HUES48 (cell line): ENCODE data around the gene HNRNPUL1.

Source experiments
- H3K27ac ChIP-seq: one replicate; pipeline ENCODE4 v1.7.0; 2013; ENCODE audit warnings: low read depth, low read length, inconsistent platforms
- H3K27me3 ChIP-seq: 2 replicates; pipeline ENCODE4 v1.6.1; 2013; ENCODE audit warnings: mild to moderate bottlenecking, low read length; ENCODE audit not compliant: control insufficient read depth, insufficient read depth
- H3K36me3 ChIP-seq: 2 replicates; pipeline ENCODE4 v1.6.1; 2013; ENCODE audit warnings: low read length; ENCODE audit not compliant: control insufficient read depth, insufficient read depth
- H3K4me1 ChIP-seq: 2 replicates; pipeline ENCODE4 v1.6.1; 2013; ENCODE audit warnings: mild to moderate bottlenecking, low read length; ENCODE audit not compliant: control insufficient read depth, insufficient read depth
- H3K4me3 ChIP-seq: 2 replicates; pipeline ENCODE4 v1.5.1; 2013; ENCODE audit warnings: mild to moderate bottlenecking, low read depth, low read length
- H3K9ac ChIP-seq: 2 replicates; pipeline ENCODE4 v1.6.1; 2013; ENCODE audit warnings: mild to moderate bottlenecking, low read depth, low read length, moderate library complexity
- H3K9me3 ChIP-seq: 2 replicates; pipeline ENCODE4 v1.6.1; 2013; ENCODE audit warnings: low read length; ENCODE audit not compliant: control insufficient read depth, insufficient read depth

The HNRNPUL1 gene

DNA sequence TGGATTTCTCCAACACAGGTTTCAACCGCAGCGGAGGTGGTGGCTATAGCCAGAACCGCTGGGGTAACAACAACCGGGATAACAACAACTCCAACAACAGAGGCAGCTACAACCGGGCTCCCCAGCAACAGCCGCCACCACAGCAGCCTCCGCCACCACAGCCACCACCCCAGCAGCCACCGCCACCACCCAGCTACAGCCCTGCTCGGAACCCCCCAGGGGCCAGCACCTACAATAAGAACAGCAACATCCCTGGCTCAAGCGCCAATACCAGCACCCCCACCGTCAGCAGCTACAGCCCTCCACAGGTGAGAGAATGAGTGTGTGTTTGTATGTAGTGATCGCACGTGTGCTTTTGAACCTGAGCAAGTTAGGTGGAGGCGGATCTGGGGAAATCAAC is 39.8 kb downstream of the HNRNPUL1 start:
- Histone ChIP-seq H3K4me1 (peaks cover 7% of the 10 kb centered on the region), H3K9ac (no peak overlapping the region), H3K27ac (no peak overlapping the region), H3K27me3 (no peaks in the 10 kb centered on the region), H3K36me3 (peaks cover 91% of the 10 kb centered on the region), H3K4me3 (no peak overlapping the region), H3K9me3 (no peaks in the 10 kb centered on the region)

GRCh38 chr19:41304706-41305483 is 40.7 kb downstream of the HNRNPUL1 start:
- Histone ChIP-seq H3K4me3 (no peak overlapping the region), H3K9ac (no peak overlapping the region), H3K27ac (no peak overlapping the region), H3K9me3 (no peaks in the 10 kb centered on the region), H3K27me3 (no peaks in the 10 kb centered on the region), H3K36me3 (peaks cover 82% of the 10 kb centered on the region), H3K4me1 (peaks cover 7% of the 10 kb centered on the region)

- no peak overlapping the region for H3K9ac ChIP-seq
- H3K36me3 ChIP-seq = peaks cover 69% of the 10 kb centered on the region
- H3K4me1 ChIP-seq = peaks cover 7% of the 10 kb centered on the region
- H3K9me3 ChIP-seq = no peaks in the 10 kb centered on the region
- H3K4me3 ChIP-seq = no peak overlapping the region
- H3K27ac ChIP-seq = no peak overlapping the region
- H3K27me3 ChIP-seq = no peaks in the 10 kb centered on the region
Measured at GRCh38 chr19:41305927-41306793, 42.0 kb downstream of the HNRNPUL1 start.

DNA sequence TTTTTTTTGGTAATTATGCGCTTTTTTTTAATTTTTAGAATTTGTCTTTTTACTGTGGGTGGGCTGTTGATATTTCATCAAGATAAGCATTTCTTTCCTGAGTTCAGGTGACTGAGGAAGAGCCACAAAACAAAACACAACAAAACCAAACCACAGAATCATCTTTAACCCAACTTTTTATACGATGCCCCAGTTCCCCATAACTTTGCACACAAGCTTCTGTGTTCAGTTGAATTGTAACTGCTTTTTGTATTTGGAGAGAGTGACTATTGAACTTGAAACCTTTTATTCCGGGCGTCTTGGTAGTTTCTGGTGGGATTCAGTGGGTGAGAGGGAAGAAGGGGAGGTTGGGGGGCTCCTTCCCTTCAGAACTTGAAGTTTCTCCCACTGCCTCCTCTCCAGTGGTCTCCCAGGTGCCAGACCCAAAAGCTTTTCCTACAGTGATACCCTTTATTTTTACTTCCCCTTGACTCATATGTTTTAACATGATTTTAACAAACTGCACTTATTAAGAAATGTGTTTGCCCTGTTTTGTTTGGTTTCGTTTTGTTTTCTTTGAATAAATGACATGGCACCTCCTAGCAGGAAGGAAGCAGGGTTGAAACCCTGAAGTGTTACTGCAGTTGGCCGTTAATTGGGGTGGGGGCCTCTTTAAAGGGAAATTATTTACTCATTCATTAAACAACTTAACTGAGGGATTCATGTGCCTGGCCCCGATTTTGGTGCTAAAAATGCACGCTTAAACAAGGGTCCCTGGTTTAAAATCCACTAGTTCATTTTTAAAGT is 43.1 kb downstream of the HNRNPUL1 start:
- Histone ChIP-seq H3K36me3 (peaks cover 59% of the 10 kb centered on the region), H3K27me3 (no peaks in the 10 kb centered on the region), H3K9me3 (no peaks in the 10 kb centered on the region), H3K9ac (no peak overlapping the region), H3K4me3 (no peak overlapping the region), H3K27ac (peak overlapping the region; percentile 52), H3K4me1 (peaks cover 7% of the 10 kb centered on the region)

GRCh38 chr19:41307954-41308449 is 43.8 kb downstream of the HNRNPUL1 start:
- Histone ChIP-seq H3K4me1 (peaks cover 7% of the 10 kb centered on the region), H3K9ac (no peak overlapping the region), H3K4me3 (no peak overlapping the region), H3K36me3 (peaks cover 58% of the 10 kb centered on the region), H3K27ac (peak overlapping the region; percentile 52), H3K9me3 (no peaks in the 10 kb centered on the region), H3K27me3 (no peaks in the 10 kb centered on the region)

- Histone ChIP-seq H3K9me3 (no peaks in the 10 kb centered on the region), H3K27ac (peak overlapping the region; percentile 52), H3K9ac (no peak overlapping the region), H3K36me3 (peaks cover 58% of the 10 kb centered on the region), H3K27me3 (no peaks in the 10 kb centered on the region), H3K4me3 (no peak overlapping the region), H3K4me1 (peaks cover 7% of the 10 kb centered on the region)
Measured at GRCh38 chr19:41308450-41309179, 44.4 kb downstream of the HNRNPUL1 start.

GRCh38 chr19:41309180-41310032 is 45.2 kb downstream of the HNRNPUL1 start:
- Histone ChIP-seq H3K27ac (peak overlapping the region; percentile 95), H3K27me3 (no peaks in the 10 kb centered on the region), H3K9ac (peak overlapping the region; percentile 89), H3K4me3 (peak overlapping the region; percentile 92), H3K9me3 (no peaks in the 10 kb centered on the region), H3K36me3 (peaks cover 54% of the 10 kb centered on the region), H3K4me1 (peaks cover 7% of the 10 kb centered on the region)

DNA sequence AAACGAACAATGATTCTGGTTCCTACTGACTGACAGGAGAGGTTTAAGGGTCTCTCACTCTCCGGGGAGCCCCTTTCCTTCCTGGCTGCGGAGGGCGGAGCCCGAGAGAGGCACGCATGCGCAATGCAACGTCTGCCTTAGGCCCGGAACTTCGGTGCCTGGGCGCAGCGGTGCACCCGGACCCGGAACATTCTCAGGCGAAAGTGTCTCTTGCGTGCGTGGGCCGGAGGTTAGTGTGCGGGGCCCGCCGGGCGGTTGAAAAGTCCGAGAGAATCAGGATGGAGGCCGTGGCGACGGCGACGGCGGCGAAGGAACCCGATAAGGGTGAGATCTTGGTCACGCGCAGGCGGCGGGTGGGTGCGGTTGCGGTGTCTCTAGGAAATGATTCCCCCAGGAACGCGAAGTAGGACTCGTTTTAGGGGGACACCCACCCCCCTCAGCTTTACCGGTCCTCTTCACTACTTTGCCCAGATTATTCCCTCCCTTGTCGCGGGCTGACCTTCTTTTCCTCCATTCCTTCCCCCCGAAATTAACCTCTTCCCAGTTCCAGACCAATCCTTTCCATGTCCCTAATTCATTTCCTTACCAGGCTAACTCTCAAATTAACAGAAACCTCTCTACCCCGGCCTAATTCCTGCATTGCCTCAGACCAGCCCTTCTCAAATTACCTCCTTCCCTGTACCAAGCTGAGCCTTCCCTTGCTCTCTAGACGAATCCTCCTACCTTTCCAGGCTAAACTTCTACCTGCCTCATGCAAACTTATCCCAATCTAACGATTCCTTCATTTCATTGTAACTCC is 46.1 kb downstream of the HNRNPUL1 start, which contains the start of gene CCDC97:
TSS of gene CCDC97 (plus strand) at position 140 of the 799 bp plus-strand sequence. CDS start at position 279, 139 bp downstream.
- peaks cover 48% of the 10 kb centered on the region for H3K36me3 ChIP-seq
- no peaks in the 10 kb centered on the region for H3K9me3 ChIP-seq
- no peaks in the 10 kb centered on the region for H3K27me3 ChIP-seq
- peaks cover 7% of the 10 kb centered on the region for H3K4me1 ChIP-seq
- H3K27ac ChIP-seq = peak within 1 kb of the TSS; percentile 95
- H3K9ac ChIP-seq = peak within 1 kb of the TSS; percentile 89
- peak within 1 kb of the TSS; percentile 92 for H3K4me3 ChIP-seq

DNA sequence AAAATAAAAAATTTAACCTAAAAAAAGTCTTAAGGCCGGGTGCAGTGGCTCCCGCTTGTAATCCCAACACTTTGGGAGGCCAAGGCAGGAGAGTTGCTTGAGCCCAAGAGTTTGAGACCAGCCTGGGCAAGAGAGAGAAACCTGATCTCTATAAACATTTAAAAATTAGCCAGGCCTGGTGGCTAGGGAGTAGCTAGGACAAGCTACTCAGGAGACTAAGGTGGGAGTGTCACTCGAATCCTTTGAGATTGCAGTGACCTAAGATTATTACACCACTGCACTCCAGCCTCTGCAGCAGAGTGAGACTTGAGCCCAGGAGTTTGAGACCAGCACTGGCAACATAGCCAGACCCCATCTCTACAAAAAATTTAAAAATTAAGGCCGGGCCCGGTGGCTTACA is 46.9 kb downstream of the HNRNPUL1 start:
- H3K4me1 ChIP-seq = peaks cover 7% of the 10 kb centered on the region
- H3K27me3 ChIP-seq = no peaks in the 10 kb centered on the region
- H3K4me3 ChIP-seq = peak overlapping the region; percentile 92
- H3K9me3 ChIP-seq = no peaks in the 10 kb centered on the region
- H3K36me3 ChIP-seq = peaks cover 45% of the 10 kb centered on the region
- H3K9ac ChIP-seq = peak overlapping the region; percentile 89
- H3K27ac ChIP-seq = no peak overlapping the region
